DOHH2 (cell line): ENCODE data around the gene SLC30A4.

ENCODE experiments used
- H3F3A ChIP-seq: fragments of 200-600 bp; sonication (generic), shearing (Covaris generic); 2 replicates; pipeline ENCODE4 v1.6.0; 2016; ENCODE audit warnings: antibody characterized with exemption, mild to moderate bottlenecking; ENCODE audit not compliant: control insufficient read depth, insufficient read depth
- H3K27ac ChIP-seq: fragments of 200-600 bp; sonication (generic); 2 replicates; pipeline ENCODE4 v1.5.1; 2014; ENCODE audit warnings: low read depth, mild to moderate bottlenecking, low read length, moderate library complexity
- H3K27me3 ChIP-seq: fragments of 200-600 bp; sonication (generic); 2 replicates; pipeline ENCODE4 v1.6.1; 2014; ENCODE audit warnings: mild to moderate bottlenecking, low read length, mixed read lengths; ENCODE audit not compliant: control insufficient read depth
- H3K36me3 ChIP-seq: fragments of 200-600 bp; sonication (generic); 2 replicates; pipeline ENCODE4 v1.6.1; 2014; ENCODE audit warnings: mild to moderate bottlenecking, low read length, moderate library complexity, mixed read lengths; ENCODE audit not compliant: control insufficient read depth
- H3K4me1 ChIP-seq: fragments of 200-600 bp; sonication (generic); 2 replicates; pipeline ENCODE4 v1.6.1; 2014; ENCODE audit warnings: mild to moderate bottlenecking, low read length, mixed read lengths; ENCODE audit not compliant: control insufficient read depth
- H3K4me2 ChIP-seq: fragments of 200-600 bp; sonication (generic); 2 replicates; pipeline ENCODE4 v1.6.0; 2014; ENCODE audit warnings: mild to moderate bottlenecking, low read length, moderate library complexity
- H3K4me3 ChIP-seq: fragments of 200-600 bp; sonication (generic); 2 replicates; pipeline ENCODE4 v1.5.1; 2014; ENCODE audit warnings: mild to moderate bottlenecking, low read length, mixed read lengths
- H3K79me2 ChIP-seq: fragments of 200-600 bp; sonication (generic); 2 replicates; pipeline ENCODE4 v1.6.1; 2014; ENCODE audit warnings: mild to moderate bottlenecking, low read length, mixed read lengths; ENCODE audit not compliant: control insufficient read depth
- H3K9me2 ChIP-seq: fragments of 200-600 bp; sonication (generic); replicated peaks from 2 replicates; pipeline ENCODE4 v1.6.1; 2014; ENCODE audit warnings: mild to moderate bottlenecking, low read length, mixed read lengths; ENCODE audit not compliant: control insufficient read depth
- H3K9me3 ChIP-seq: fragments of 200-600 bp; sonication (generic); 2 replicates; pipeline ENCODE4 v1.6.1; 2014; ENCODE audit warnings: antibody characterized with exemption, low read length, mixed read lengths; ENCODE audit not compliant: control insufficient read depth, insufficient read depth
- H4K20me1 ChIP-seq: fragments of 200-600 bp; sonication (generic); 2 replicates; pipeline ENCODE4 v1.6.0; 2014; ENCODE audit warnings: low read depth, mild to moderate bottlenecking, antibody characterized with exemption, low read length, moderate library complexity; ENCODE audit not compliant: control insufficient read depth, insufficient read depth
- CTCF ChIP-seq: fragments of 200-600 bp; sonication (generic); IDR thresholded peaks from one replicate; pipeline ENCODE4 v1.5.1; 2014; ENCODE audit warnings: antibody characterized with exemption, mild to moderate bottlenecking, low read depth, low read length; ENCODE audit not compliant: poor library complexity, severe bottlenecking
- EZH2phosphoT487 ChIP-seq: fragments of 200-600 bp; sonication (generic); IDR thresholded peaks from 2 replicates; pipeline ENCODE4 v1.6.1; 2017; ENCODE audit warnings: borderline replicate concordance, mild to moderate bottlenecking, antibody characterized with exemption, low read length, moderate library complexity, mixed read lengths

The SLC30A4 gene

GRCh38 chr15:45474799-45475198 lies 47.8 kb downstream of the SLC30A4 start:
- Histone ChIP-seq H3K4me1 (no peaks in the 10 kb centered on the region), H3F3A (0 out of 2 replicates have a peak, but pooled peaks cover 2% of the 10 kb centered on the region), H3K4me3 (no peak overlapping the region), H3K9me3 (no peaks in the 10 kb centered on the region), H3K79me2 (no peaks in the 10 kb centered on the region), H3K4me2 (no peak overlapping the region), H3K9me2 (no peaks in the 10 kb centered on the region), H3K27ac (no peak overlapping the region), H4K20me1 (no peaks in the 10 kb centered on the region), H3K36me3 (no peaks in the 10 kb centered on the region), H3K27me3 (no peaks in the 10 kb centered on the region)
- no peak for TF ChIP-seq CTCF
- no peak for TF ChIP-seq EZH2phosphoT487

GRCh38 chr15:45473068-45473467 lies 49.5 kb downstream of the SLC30A4 start:
- TF ChIP-seq CTCF (no peak), EZH2phosphoT487 (no peak)
- no peak overlapping the region for H3K4me3 ChIP-seq
- 0 out of 2 replicates have a peak, but pooled peaks cover 2% of the 10 kb centered on the region for H3F3A ChIP-seq
- H3K79me2 ChIP-seq, result no peaks in the 10 kb centered on the region
- H3K36me3 ChIP-seq, result no peaks in the 10 kb centered on the region
- no peak overlapping the region for H3K27ac ChIP-seq
- H4K20me1 ChIP-seq, result no peaks in the 10 kb centered on the region
- no peaks in the 10 kb centered on the region for H3K9me3 ChIP-seq
- H3K4me1 ChIP-seq, result no peaks in the 10 kb centered on the region
- no peaks in the 10 kb centered on the region for H3K9me2 ChIP-seq
- peaks cover 3% of the 10 kb centered on the region; the same call in 1 of the 2 replicates for H3K27me3 ChIP-seq
- no peak overlapping the region for H3K4me2 ChIP-seq

GRCh38 chr15:45471151-45471550 lies 51.4 kb downstream of the SLC30A4 start:
- no peak for TF ChIP-seq EZH2phosphoT487
- TF ChIP-seq CTCF, result no peak
- H3F3A ChIP-seq, result no peaks in the 10 kb centered on the region
- no peak overlapping the region for H3K4me2 ChIP-seq
- no peaks in the 10 kb centered on the region for H3K79me2 ChIP-seq
- no peaks in the 10 kb centered on the region for H3K4me1 ChIP-seq
- H3K9me3 ChIP-seq, result no peaks in the 10 kb centered on the region
- H3K36me3 ChIP-seq, result no peaks in the 10 kb centered on the region
- H3K9me2 ChIP-seq, result no peaks in the 10 kb centered on the region
- H4K20me1 ChIP-seq, result no peaks in the 10 kb centered on the region
- no peak overlapping the region for H3K4me3 ChIP-seq
- no peak overlapping the region for H3K27ac ChIP-seq
- peaks cover 3% of the 10 kb centered on the region; the same call in 1 of the 2 replicates for H3K27me3 ChIP-seq
